Keratinocyte (primary cell): ENCODE results near the gene SMIM7. TPM values are rescaled to one million over a fixed set of nuclear protein-coding genes. Genes with fewer than 3 reads are reported as not detected.

Source experiments
- DNase-seq: peaks from one replicate; pipeline ENCODE4 v3.0.0-alpha.2; 2011; ENCODE audit warnings: low read depth, missing footprints, low spot score
- FAIRE-seq: peaks from 2 replicates; lab custom pipeline; 2011; peaks lifted over from hg19 to GRCh38; lab: Jason Lieb, UNC
- H2AFZ ChIP-seq: 2 replicates; pipeline ENCODE4 v1.6.0; 2012; ENCODE audit warnings: low read length, control low read depth, inconsistent platforms; ENCODE audit not compliant: control insufficient read depth
- H3K27ac ChIP-seq: 2 replicates; pipeline ENCODE4 v1.5.1; 2011; ENCODE audit warnings: low read length; ENCODE audit not compliant: control insufficient read depth, insufficient read depth
- H3K27me3 ChIP-seq: 3 replicates; pipeline ENCODE4 v1.6.0; 2011; ENCODE audit warnings: low read length; ENCODE audit not compliant: control insufficient read depth, insufficient read depth; ENCODE audit errors: extremely low read depth
- H3K36me3 ChIP-seq, 2 experiments: 2 replicates in 1 of 2; 3 replicates in 1 of 2; pipeline ENCODE4 v1.5.1; 2011; ENCODE audit warnings: low read length in 2 of 2, mild to moderate bottlenecking in 1 of 2; ENCODE audit not compliant: control insufficient read depth in 2 of 2, insufficient read depth in 2 of 2; ENCODE audit errors: extremely low read depth in 1 of 2
- H3K4me1 ChIP-seq: 3 replicates; pipeline ENCODE4 v1.5.1; 2011; ENCODE audit warnings: low read length; ENCODE audit not compliant: control insufficient read depth, insufficient read depth; ENCODE audit errors: extremely low read depth
- H3K4me2 ChIP-seq: 3 replicates; pipeline ENCODE4 v1.6.0; 2011; ENCODE audit warnings: low read depth, low read length; ENCODE audit not compliant: control insufficient read depth, insufficient read depth; ENCODE audit errors: extremely low read depth
- H3K4me3 ChIP-seq, 3 experiments: fragments of 200-600 bp in 1 of 3; sonication (generic) in 1 of 3; 2 replicates in 2 of 3; 3 replicates in 1 of 3; pipeline ENCODE4 v1.5.1; 2011 to 2016; ENCODE audit warnings: low read length in 3 of 3, mild to moderate bottlenecking in 3 of 3, control low read depth in 2 of 3, inconsistent platforms in 1 of 3, low read depth in 1 of 3, mixed read lengths in 1 of 3, mixed run types in 1 of 3, moderate library complexity in 1 of 3; ENCODE audit not compliant: control insufficient read depth in 2 of 3, insufficient read depth in 2 of 3; ENCODE audit errors: extremely low read depth in 1 of 3
- H3K79me2 ChIP-seq: 2 replicates; pipeline ENCODE4 v1.6.0; 2012; ENCODE audit warnings: low read length; ENCODE audit not compliant: control insufficient read depth, insufficient read depth
- H3K9ac ChIP-seq: 3 replicates; pipeline ENCODE4 v1.6.0; 2011; ENCODE audit warnings: low read length; ENCODE audit not compliant: control insufficient read depth, insufficient read depth; ENCODE audit errors: extremely low read depth
- H3K9me1 ChIP-seq: 3 replicates; pipeline ENCODE4 v1.6.0; 2011; ENCODE audit warnings: low read length; ENCODE audit not compliant: control insufficient read depth, insufficient read depth; ENCODE audit errors: extremely low read depth
- H3K9me3 ChIP-seq: 2 replicates; pipeline ENCODE4 v1.5.1; 2012; ENCODE audit warnings: low read depth, low read length; ENCODE audit not compliant: control insufficient read depth
- H4K20me1 ChIP-seq: 3 replicates; pipeline ENCODE4 v1.6.0; 2011; ENCODE audit warnings: low read length; ENCODE audit not compliant: control insufficient read depth, insufficient read depth; ENCODE audit errors: extremely low read depth
- EZH2 ChIP-seq: IDR thresholded peaks from one replicate; pipeline ENCODE4 v1.6.1; 2012; ENCODE audit warnings: inconsistent platforms, mild to moderate bottlenecking, low read length, moderate library complexity
- dilution Hi-C: fragments of 300-500 bp; cut with MboI; formaldehyde crosslinking; loops from one replicate; pipeline ENCODE4 v1.7.0; 2020; ENCODE audit warnings: low sequenced_read_pairs; ENCODE audit not compliant: extremely low pct_ligation_motif_present
- polyA plus RNA-seq, 5 experiments: library from polyadenylated mRNA; depleted of rRNA in 3 of 5; stranded (reverse) in 3 of 5; stranded (forward) in 1 of 5; unstranded in 1 of 5; fragments of >200 nt; gene quantifications; 1 replicate in 1 of 5; 2 replicates in 3 of 5; 3 replicates in 1 of 5; pipeline versions ENCODE4 v1.2.1 to v1.2.3, GENCODE V29; 2011 to 2012; ENCODE audit warnings: missing spikeins in 2 of 5, low read depth in 1 of 5, low replicate concordance in 1 of 5
- TF ChIP-seq, protein P1 (sequence below), 3 experiments: IDR thresholded peaks in 1 of 3; conservative IDR thresholded peaks in 1 of 3; optimal IDR thresholded peaks in 1 of 3; 2 replicates in 2 of 3; 3 replicates in 1 of 3; pipeline versions ENCODE3 to v1.5.1; 2011; ENCODE audit warnings: low read length in 3 of 3, mild to moderate bottlenecking in 3 of 3, moderate library complexity in 2 of 3, control low read depth in 1 of 3, inconsistent platforms in 1 of 3; ENCODE audit not compliant: insufficient read depth in 2 of 3; ENCODE audit errors: extremely low read depth in 1 of 3

The SMIM7 gene
- polyA plus RNA-seq, 1 donor (not counting 4 experiments of a cell fraction or from before 2014, with no cell fraction given) = 79.1 TPM

DNA sequence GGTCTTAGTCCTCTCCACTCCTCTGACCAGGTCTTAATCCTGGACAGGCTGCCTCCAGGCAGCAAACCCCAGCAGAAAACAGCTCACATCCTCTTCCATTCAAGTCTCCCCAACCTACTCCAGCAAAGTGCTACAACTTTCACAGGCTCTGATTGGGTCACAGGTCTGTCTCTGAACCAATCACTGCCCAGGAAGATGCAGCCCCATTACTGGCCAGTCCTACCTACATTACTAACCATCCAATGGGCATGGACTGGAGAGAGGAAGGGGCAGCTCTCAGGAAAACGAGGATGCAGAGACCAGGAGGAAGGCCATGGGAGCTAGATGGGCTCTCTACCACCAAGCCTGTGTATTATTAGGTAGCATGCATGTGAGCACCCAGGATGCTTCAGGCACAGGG is 44.1 kb downstream of the SMIM7 start:
- Histone ChIP-seq H3K27me3 (no peaks in the 10 kb centered on the region), H3K4me1 (peaks cover 7% of the 10 kb centered on the region), H3K36me3 (peaks cover 3% of the 10 kb centered on the region in 2 experiments), H3K9me3 (no peaks in the 10 kb centered on the region), H2AFZ (no peak overlapping the region), H3K4me2 (no peak overlapping the region), H3K27ac (no peak overlapping the region), H3K9ac (no peak overlapping the region), H3K9me1 (peaks cover 5% of the 10 kb centered on the region), H3K79me2 (peaks cover 97% of the 10 kb centered on the region), H3K4me3 (no peak overlapping the region), H4K20me1 (peaks cover 46% of the 10 kb centered on the region)
- no peak for TF ChIP-seq EZH2
- TF ChIP-seq, protein P1, sequence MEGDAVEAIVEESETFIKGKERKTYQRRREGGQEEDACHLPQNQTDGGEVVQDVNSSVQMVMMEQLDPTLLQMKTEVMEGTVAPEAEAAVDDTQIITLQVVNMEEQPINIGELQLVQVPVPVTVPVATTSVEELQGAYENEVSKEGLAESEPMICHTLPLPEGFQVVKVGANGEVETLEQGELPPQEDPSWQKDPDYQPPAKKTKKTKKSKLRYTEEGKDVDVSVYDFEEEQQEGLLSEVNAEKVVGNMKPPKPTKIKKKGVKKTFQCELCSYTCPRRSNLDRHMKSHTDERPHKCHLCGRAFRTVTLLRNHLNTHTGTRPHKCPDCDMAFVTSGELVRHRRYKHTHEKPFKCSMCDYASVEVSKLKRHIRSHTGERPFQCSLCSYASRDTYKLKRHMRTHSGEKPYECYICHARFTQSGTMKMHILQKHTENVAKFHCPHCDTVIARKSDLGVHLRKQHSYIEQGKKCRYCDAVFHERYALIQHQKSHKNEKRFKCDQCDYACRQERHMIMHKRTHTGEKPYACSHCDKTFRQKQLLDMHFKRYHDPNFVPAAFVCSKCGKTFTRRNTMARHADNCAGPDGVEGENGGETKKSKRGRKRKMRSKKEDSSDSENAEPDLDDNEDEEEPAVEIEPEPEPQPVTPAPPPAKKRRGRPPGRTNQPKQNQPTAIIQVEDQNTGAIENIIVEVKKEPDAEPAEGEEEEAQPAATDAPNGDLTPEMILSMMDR (optimal IDR thresholded peaks at IDR 0.05 in 1 of 3, IDR thresholded peaks at IDR 0.05 in 1 of 3, conservative IDR thresholded peaks at IDR 0.05 in 1 of 3; ENCODE audit: extremely low read depth in 1 of 3, insufficient read depth in 2 of 3, low read length in 3 of 3) = no peak
- DNase-seq (no peak), FAIRE-seq (no peak)
- dilution Hi-C loops = no loop called here

DNA sequence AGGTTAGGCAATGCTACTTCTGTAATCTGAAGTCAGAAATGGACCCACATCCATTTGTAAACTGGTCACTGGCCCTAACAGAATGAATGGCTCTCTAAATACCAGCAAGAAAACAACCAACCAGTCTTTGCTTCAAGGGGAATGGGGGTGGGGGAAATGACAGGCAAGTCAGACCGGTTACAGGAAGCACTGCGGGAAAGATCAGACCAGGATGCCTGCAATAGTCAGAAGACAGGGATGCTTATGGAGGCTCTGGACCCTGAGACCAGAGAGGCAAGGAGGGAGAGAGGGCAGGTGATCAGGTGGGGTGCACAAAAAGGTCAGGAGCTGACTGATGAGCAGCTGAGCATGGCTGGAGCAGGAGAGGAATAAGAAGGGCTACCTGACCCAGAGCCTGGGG is 45.0 kb downstream of the SMIM7 start:
- no peak overlapping the region for H3K4me3 ChIP-seq
- dilution Hi-C loops = no loop called here
- H3K9me1 ChIP-seq = peaks cover 5% of the 10 kb centered on the region
- no peak for FAIRE-seq
- no peak overlapping the region for H3K27ac ChIP-seq
- peaks cover 43% of the 10 kb centered on the region for H4K20me1 ChIP-seq
- H3K9me3 ChIP-seq = no peaks in the 10 kb centered on the region
- TF ChIP-seq EZH2 = no peak
- TF ChIP-seq, protein P1 (optimal IDR thresholded peaks at IDR 0.05 in 1 of 3, IDR thresholded peaks at IDR 0.05 in 1 of 3, conservative IDR thresholded peaks at IDR 0.05 in 1 of 3; ENCODE audit: extremely low read depth in 1 of 3, insufficient read depth in 2 of 3, low read length in 3 of 3) = no peak
- H3K27me3 ChIP-seq = no peaks in the 10 kb centered on the region
- H3K4me2 ChIP-seq = no peak overlapping the region
- peaks cover 0 to 3% of the 10 kb centered on the region in 2 experiments for H3K36me3 ChIP-seq
- H2AFZ ChIP-seq = no peak overlapping the region
- H3K9ac ChIP-seq = no peak overlapping the region
- peaks cover 96% of the 10 kb centered on the region for H3K79me2 ChIP-seq
- DNase-seq = no peak
- peaks cover 7% of the 10 kb centered on the region for H3K4me1 ChIP-seq
